GM19328 (cell line): ENCODE results near the gene TTC7B.

ENCODE experiments used
- ATAC-seq: cut with Tn5 transposase; IDR thresholded peaks from one replicate; pipeline ENCODE4 v1.9.1; 2021; ENCODE audit warnings: mild to moderate bottlenecking, moderate library complexity; ENCODE audit not compliant: unreplicated experiment

TTC7B gene

DNA sequence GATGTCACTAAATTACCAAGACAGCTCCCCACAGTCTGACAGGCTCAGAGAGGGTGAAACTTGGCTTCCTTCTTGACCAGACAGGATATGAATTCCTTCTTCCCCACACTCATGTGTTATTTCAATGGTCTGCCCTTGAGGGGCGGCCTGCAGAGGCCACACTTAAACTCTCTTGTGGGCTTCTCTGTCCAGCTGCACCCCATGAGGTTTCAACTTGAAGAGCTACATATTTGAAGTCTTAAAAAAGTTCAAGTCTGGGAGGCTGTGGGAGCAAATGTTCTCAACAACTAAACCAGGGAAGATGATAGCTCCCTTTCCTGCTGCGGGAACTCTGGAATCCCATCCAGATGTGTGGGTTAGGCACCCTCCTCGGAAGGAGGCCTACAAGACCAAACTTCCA lies 98.3 kb downstream of the TTC7B start:
- no peak for ATAC-seq

GRCh38 chr14:90715993-90716392 lies 100.2 kb downstream of the TTC7B start:
- no peak for ATAC-seq

DNA sequence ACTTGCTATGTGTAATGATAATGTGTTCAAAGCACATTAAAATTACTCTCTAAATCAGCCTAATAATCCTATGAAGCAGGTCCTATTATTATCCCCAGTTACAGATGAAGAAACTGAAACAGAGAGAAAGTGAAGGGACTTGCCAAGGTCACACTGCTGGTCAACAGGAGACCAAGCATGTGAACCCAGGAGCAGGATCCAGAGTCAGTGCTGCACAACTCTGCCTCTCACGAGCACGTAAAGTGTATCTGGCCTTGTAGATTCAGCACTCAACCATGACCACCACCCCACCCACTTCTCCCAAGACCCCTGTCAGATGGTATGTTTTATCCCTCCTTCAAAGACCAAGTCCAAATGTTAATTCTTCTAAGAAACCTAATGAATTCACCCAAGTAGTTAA lies 100.7 kb downstream of the TTC7B start:
- ATAC-seq = no peak

- ATAC-seq = no peak
Measured at GRCh38 chr14:90714811-90715210, 101.4 kb downstream of the TTC7B start.

DNA sequence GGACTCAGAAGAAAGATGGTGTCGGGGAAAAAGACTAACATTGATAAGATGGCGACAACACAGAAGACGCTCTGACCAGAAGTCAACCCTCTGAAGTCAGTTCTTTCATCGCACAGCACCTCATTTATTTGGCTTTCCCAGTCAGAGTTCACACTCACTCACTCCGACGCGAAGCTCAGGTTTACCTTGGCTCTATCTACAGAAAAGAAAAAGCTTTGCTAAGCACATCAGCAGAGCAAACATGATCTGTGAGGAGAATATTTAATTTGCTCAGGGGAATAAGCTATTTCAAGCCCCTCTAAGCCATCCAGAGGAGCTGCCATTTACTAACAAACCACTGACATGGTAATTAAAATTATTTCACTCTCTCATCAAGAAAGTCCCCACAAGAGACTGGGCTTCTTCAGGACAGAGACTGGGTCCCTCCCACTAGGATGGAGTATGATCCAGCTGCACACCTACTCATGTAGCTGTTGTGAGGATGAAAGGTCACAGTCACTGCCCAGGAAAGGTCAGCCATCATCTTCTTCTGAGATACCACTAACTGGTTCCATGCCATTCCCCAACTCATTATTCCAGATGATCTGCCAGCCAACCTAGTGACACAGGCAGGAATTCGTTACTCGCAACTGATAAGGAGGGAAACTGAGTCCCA lies 111.4 kb downstream of the TTC7B start:
- no peak for ATAC-seq

GRCh38 chr14:90703841-90704737 lies 112.1 kb downstream of the TTC7B start:
- no peak for ATAC-seq

GRCh38 chr14:90700933-90701776 lies 115.1 kb downstream of the TTC7B start:
- ATAC-seq = no peak

DNA sequence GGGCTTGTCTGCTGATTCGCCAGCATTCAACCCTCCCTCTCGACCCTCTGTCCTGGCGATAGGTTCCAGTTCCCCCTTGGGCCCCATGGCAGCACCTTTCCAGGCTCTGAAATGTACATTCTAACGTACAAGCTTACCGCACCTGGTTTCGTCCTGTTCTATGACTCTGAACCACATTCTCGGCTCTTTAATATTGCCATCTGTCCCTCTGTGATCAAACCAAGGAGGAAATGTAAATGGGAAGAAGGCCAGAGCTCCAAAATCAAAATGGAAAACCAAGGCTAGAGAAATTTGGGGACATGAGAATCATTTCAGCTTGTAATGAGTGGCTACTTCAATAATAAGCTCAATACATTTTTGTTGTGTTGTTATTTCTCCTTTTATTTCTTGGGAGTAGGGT lies 117.2 kb downstream of the TTC7B start:
- no peak for ATAC-seq

GRCh38 chr14:90698379-90698869 lies 117.8 kb downstream of the TTC7B start:
- ATAC-seq = no peak

- peak; percentile 69 for ATAC-seq
Measured at GRCh38 chr14:90697577-90698206, 118.5 kb downstream of the TTC7B start.

DNA sequence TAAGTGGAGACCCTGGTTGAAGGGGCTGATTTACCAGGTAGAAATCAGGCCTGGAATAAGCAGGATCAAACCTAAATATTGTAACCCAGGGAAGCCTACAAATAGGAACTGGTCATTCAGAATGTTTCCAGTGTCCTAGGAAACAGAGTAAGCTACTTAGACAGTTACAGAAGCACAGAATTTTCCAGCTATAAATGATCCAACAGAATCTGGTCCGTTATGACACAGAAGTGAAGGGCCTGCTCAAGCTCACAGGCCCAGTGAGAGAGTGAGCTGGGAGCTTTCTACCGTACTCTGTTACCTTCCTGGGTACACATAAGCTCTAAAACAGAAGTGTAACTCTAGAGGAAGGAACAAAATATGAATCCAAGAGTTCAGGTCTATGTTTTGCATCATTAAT lies 119.1 kb downstream of the TTC7B start:
- ATAC-seq = no peak

GRCh38 chr14:90696720-90697119 lies 119.5 kb downstream of the TTC7B start:
- no peak for ATAC-seq

- ATAC-seq = no peak
Measured at GRCh38 chr14:90695997-90696660, 120.1 kb downstream of the TTC7B start.

DNA sequence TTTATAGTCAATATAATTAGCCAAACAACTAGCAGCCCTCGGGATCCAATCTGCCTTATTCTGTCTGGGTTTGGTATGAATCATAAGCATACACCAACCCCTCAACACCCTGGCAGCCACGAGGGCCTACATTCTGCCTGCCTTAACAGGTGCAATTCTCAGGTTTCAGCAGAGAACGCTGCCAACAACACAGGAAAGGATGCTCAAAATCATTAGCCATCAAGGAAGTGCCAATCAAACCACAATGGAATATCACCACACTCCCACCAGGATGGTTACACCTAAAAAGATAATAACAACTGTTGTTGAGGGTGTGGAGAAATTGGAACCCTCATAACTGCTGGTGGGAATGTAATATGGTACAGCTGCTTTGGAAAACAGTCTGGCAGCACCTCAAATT lies 122.8 kb downstream of the TTC7B start:
- no peak for ATAC-seq

DNA sequence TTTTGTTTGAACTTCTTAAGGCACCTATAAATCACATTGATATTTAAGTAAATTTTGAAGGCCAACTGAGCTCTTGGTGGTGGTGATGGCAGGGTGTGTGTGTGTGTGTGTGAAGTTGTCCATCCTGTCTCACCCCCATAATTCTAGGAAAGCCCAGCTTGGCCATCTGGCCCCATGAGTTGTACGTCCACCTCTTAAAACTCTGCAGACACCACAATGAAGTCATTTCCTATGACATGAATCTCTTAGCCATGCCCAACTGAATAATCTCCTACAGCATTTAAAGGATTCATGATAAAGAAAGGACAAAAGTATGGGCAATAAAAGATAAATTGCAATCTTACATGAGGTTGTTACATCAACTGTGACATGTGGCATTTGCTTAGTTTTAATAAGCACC lies 123.4 kb downstream of the TTC7B start:
- ATAC-seq = no peak

DNA sequence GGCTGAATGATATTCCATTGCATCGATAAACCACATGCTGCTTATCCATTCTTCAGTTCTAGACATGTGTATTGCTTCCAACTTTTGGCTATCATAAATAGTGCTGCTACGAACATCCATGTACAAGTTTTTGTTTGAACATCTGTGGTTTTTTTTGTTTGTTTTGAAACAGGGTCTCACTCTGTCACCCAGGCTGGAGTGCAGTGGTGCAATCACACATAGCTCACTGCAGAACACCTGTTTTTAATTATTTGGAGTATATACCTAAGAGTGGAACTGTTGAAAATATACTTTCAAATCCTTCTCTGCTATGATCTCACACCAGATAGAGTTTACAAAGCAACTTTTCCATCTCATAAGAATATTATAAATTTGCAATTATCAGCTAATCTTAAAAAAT lies 124.2 kb downstream of the TTC7B start:
- no peak for ATAC-seq

- no peak for ATAC-seq
Measured at GRCh38 chr14:90691627-90692026, 124.6 kb downstream of the TTC7B start.

DNA sequence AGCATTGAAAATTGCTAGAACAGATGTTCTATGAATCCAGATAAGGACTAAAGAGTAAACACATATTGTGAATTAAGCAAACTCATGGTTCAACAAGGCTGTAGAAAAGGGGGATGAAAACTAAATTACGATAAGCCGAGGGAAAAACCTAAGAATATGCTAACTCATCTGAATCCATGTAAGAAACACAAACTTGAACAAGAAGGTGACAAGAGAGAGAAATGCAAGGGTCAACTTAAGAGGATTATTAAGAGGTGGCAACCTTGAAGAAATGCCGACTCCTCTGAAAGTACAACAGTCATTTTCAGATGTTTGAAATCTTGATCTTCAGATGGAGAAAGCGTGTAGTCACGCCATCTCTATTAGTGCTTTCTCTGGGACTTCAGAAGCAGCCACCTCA lies 128.6 kb downstream of the TTC7B start:
- no peak for ATAC-seq

GRCh38 chr14:90682615-90683014 lies 133.6 kb downstream of the TTC7B start:
- no peak for ATAC-seq

GRCh38 chr14:90681929-90682328 lies 134.3 kb downstream of the TTC7B start:
- ATAC-seq = no peak
